Neural progenitor cell (in vitro differentiated cells): Measurements from ENCODE around the gene POU6F2.

Source experiments
- CTCF ChIP-seq: fragments of 200-600 bp; sonication (generic); IDR thresholded peaks from 2 replicates; pipeline ENCODE4 v1.5.1; 2017; ENCODE audit warnings: antibody characterized with exemption, mild to moderate bottlenecking
- EZH2phosphoT487 ChIP-seq: fragments of 200-600 bp; sonication (generic); IDR thresholded peaks from 2 replicates; pipeline ENCODE4 v1.6.1; 2017; ENCODE audit warnings: antibody characterized with exemption

- TF ChIP-seq CTCF: no peak
- no peak for TF ChIP-seq EZH2phosphoT487
These were observed 27.3 kb downstream of the POU6F2 start for GRCh38 chr7:39005036-39005435.
